GM12892 (cell line): ENCODE measurements around the gene PID1.

Experiments
- POLR2A ChIP-seq: IDR thresholded peaks from 2 replicates; pipeline ENCODE4 v1.6.1; 2011; ENCODE audit warnings: low read depth, low read length, control low read depth
- POLR2AphosphoS5 ChIP-seq: IDR thresholded peaks from 2 replicates; pipeline ENCODE4 v1.6.1; 2011; ENCODE audit warnings: low read depth, low read length, control low read depth
- TAF1 ChIP-seq: IDR thresholded peaks from 2 replicates; pipeline ENCODE4 v1.6.1; 2011; ENCODE audit warnings: low read depth, mild to moderate bottlenecking, control low read depth, low read length, borderline replicate concordance

DNA sequence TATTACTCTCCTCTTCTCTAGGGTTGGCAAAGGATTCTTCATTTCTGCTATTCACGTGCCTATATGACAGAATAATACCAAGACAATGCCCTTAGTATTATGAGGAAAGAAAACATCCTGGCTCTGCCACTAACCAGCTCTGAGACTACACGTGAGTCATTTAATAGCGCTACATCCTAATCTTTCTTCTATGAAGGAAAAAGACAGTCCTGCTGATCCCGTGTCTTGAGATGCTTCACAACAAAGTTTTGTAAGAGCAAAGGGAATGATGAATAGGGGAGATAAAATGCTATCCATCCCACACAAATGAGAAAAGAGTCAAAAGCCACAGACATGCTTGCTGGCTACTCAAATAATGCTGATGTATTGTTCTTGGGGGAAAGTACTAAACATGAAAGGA, 152.8 kb downstream of the PID1 start:
- TF ChIP-seq POLR2AphosphoS5 (no peak), POLR2A (no peak), TAF1 (no peak)
